WTC11 (cell line): ENCODE results near the gene PIM1.

ENCODE experiments used
- ATF3 ChIP-seq: sonication (generic); formaldehyde crosslinking; conservative IDR thresholded peaks from 2 replicates; pipeline ENCODE4 v1.8.1; 2022; ENCODE audit warnings: mild to moderate bottlenecking, missing genetic modification reagents
- ATF6 ChIP-seq: sonication (generic); formaldehyde crosslinking; IDR thresholded peaks from 2 replicates; pipeline ENCODE4 v1.8.1; 2023; ENCODE audit warnings: mild to moderate bottlenecking, missing genetic modification reagents
- CREB1 ChIP-seq: sonication (generic); formaldehyde crosslinking; IDR thresholded peaks from 2 replicates; pipeline ENCODE4 v1.8.0; 2023; ENCODE audit warnings: mild to moderate bottlenecking, missing genetic modification reagents
- CTCF ChIP-seq: fragments of 200-600 bp; IDR thresholded peaks from 2 replicates; pipeline ENCODE4 v1.8.0; 2022; ENCODE audit warnings: antibody characterized with exemption
- HMGXB4 ChIP-seq: sonication (generic); formaldehyde crosslinking; IDR thresholded peaks from 2 replicates; pipeline ENCODE4 v1.8.1; 2023; ENCODE audit warnings: mild to moderate bottlenecking, moderate library complexity, missing genetic modification reagents
- NR1H2 ChIP-seq: sonication (generic); formaldehyde crosslinking; IDR thresholded peaks from 2 replicates; pipeline ENCODE4 v1.9.0; 2021; ENCODE audit warnings: mild to moderate bottlenecking, moderate library complexity, missing genetic modification reagents
- TP53 ChIP-seq: sonication (generic); formaldehyde crosslinking; IDR thresholded peaks from 2 replicates; pipeline ENCODE4 v1.8.1; 2023; ENCODE audit warnings: mild to moderate bottlenecking, missing genetic modification reagents
- ZNF121 ChIP-seq: sonication (generic); formaldehyde crosslinking; IDR thresholded peaks from 2 replicates; pipeline ENCODE4 v1.8.0; 2023; ENCODE audit warnings: missing genetic modification reagents
- ZNF232 ChIP-seq: sonication (generic); formaldehyde crosslinking; IDR thresholded peaks from 2 replicates; pipeline ENCODE4 v1.8.0; 2022; ENCODE audit warnings: mild to moderate bottlenecking, missing genetic modification reagents
- ZNF423 ChIP-seq: fragments of 250-450 bp; sonication (Bioruptor Pico); IDR thresholded peaks from 2 replicates; pipeline ENCODE4 v2.1.2; 2022; ENCODE audit warnings: mild to moderate bottlenecking, moderate library complexity
- ZNF671 ChIP-seq: fragments of 250-450 bp; sonication (Bioruptor Pico); IDR thresholded peaks from 2 replicates; pipeline ENCODE4 v1.8.0; 2021; ENCODE audit warnings: mild to moderate bottlenecking
- ZSCAN18 ChIP-seq: fragments of 250-450 bp; sonication (Bioruptor Pico); IDR thresholded peaks from 2 replicates; pipeline ENCODE4 v2.1.2; 2022; ENCODE audit warnings: mild to moderate bottlenecking, moderate library complexity

GRCh38 chr6:37168163-37168758, 1.7 kb upstream of the PIM1 start:
- TF ChIP-seq CTCF, result no peak
- TF ChIP-seq NR1H2 (CRISPR knock-in tag), result no peak
- TF ChIP-seq HMGXB4 (CRISPR knock-in tag), result no peak
- no peak for TF ChIP-seq ZNF671 (CRISPR knock-in tag)
- no peak for TF ChIP-seq ZNF423 (CRISPR knock-in tag)
- no peak for TF ChIP-seq CREB1 (CRISPR knock-in tag)
- no peak for TF ChIP-seq ATF6 (CRISPR knock-in tag)
- TF ChIP-seq ZNF232 (CRISPR knock-in tag), result no peak
- no peak for TF ChIP-seq ZSCAN18 (CRISPR knock-in tag)
- TF ChIP-seq TP53, result no peak
- TF ChIP-seq ATF3 (CRISPR knock-in tag), result no peak
- no peak for TF ChIP-seq ZNF121 (CRISPR knock-in tag)
